K562 (cell line): ENCODE results near the gene STT3B. TPM values are rescaled to one million over a fixed set of nuclear protein-coding genes. Genes with fewer than 3 reads are reported as not detected.

ENCODE experiments used
- ARID1B ChIP-seq: fragments of 450-650 bp; IDR thresholded peaks from 2 replicates; pipeline ENCODE4 v1.6.1; 2016; ENCODE audit warnings: antibody characterized with exemption, mild to moderate bottlenecking, inconsistent platforms
- ATF1 ChIP-seq, 2 experiments: fragments of 450-650 bp in 1 of 2; IDR thresholded peaks; 2 replicates each; pipeline ENCODE4 v1.6.1; 2016; ENCODE audit warnings: missing compliant biosample characterization in 1 of 2, missing genetic modification characterization in 1 of 2
- ATF3 ChIP-seq, 2 experiments: fragments of 450-650 bp in 1 of 2; sonication (generic) in 1 of 2; formaldehyde crosslinking in 1 of 2; IDR thresholded peaks in 1 of 2; conservative IDR thresholded peaks in 1 of 2; 2 replicates each; pipeline versions ENCODE4 v1.6.1 to v1.8.1; 2016 to 2023; ENCODE audit warnings: mild to moderate bottlenecking in 2 of 2, moderate library complexity in 2 of 2, inconsistent platforms in 1 of 2, missing genetic modification reagents in 1 of 2
- CREB1 ChIP-seq, 2 experiments: sonication (generic) in 1 of 2; formaldehyde crosslinking in 1 of 2; IDR thresholded peaks; 2 replicates each; pipeline versions ENCODE4 v1.6.1 to v1.8.0; 2012 to 2022; ENCODE audit warnings: inconsistent platforms in 1 of 2, mild to moderate bottlenecking in 1 of 2, missing genetic modification reagents in 1 of 2, moderate library complexity in 1 of 2
- CREM ChIP-seq: IDR thresholded peaks from 2 replicates; pipeline ENCODE4 v1.6.1; 2014; ENCODE audit warnings: antibody characterized with exemption, low read depth
- FOXJ2 ChIP-seq: fragments of 200-800 bp; sonication (Bioruptor generic); IDR thresholded peaks from 2 replicates; pipeline ENCODE4 v1.6.1; 2016; ENCODE audit warnings: missing genetic modification characterization, missing compliant biosample characterization
- GATA2 ChIP-seq: sonication (generic); formaldehyde crosslinking; IDR thresholded peaks from 2 replicates; pipeline ENCODE4 v1.4.0; 2020; ENCODE audit warnings: mild to moderate bottlenecking, missing genetic modification reagents
- GATAD2B ChIP-seq: fragments of 450-650 bp; IDR thresholded peaks from 2 replicates; pipeline ENCODE4 v1.6.1; 2017; ENCODE audit warnings: mild to moderate bottlenecking, borderline replicate concordance
- HSF4 ChIP-seq: fragments of 250-450 bp; sonication (Bioruptor Pico); IDR thresholded peaks from 2 replicates; pipeline ENCODE4 v2.1.2; 2022; ENCODE audit warnings: mild to moderate bottlenecking, moderate library complexity, borderline replicate concordance
- KLF13 ChIP-seq: fragments of 450-650 bp; IDR thresholded peaks from 2 replicates; pipeline ENCODE4 v1.6.1; 2016; ENCODE audit warnings: missing genetic modification characterization, low read depth, mild to moderate bottlenecking, missing compliant biosample characterization, moderate library complexity, borderline replicate concordance
- NFATC3 ChIP-seq: fragments of 450-650 bp; IDR thresholded peaks from 2 replicates; pipeline ENCODE4 v1.6.1; 2017; ENCODE audit warnings: mild to moderate bottlenecking
- NR3C1 ChIP-seq: sonication (generic); formaldehyde crosslinking; IDR thresholded peaks from 2 replicates; pipeline ENCODE4 v1.8.1; 2022; ENCODE audit warnings: missing genetic modification reagents
- PBX2 ChIP-seq, 2 experiments: IDR thresholded peaks in 1 of 2; conservative IDR thresholded peaks in 1 of 2; 2 replicates each; pipeline ENCODE4 v1.6.1; 2016; ENCODE audit warnings: low read depth in 2 of 2, mild to moderate bottlenecking in 1 of 2, missing compliant biosample characterization in 1 of 2, missing genetic modification characterization in 1 of 2, moderate library complexity in 1 of 2
- POLR2H ChIP-seq: IDR thresholded peaks from 2 replicates; pipeline ENCODE4 v1.6.1; 2016; ENCODE audit warnings: missing genetic modification characterization, low read depth, mild to moderate bottlenecking, control low read depth, missing compliant biosample characterization, moderate library complexity
- TCF3 ChIP-seq: sonication (generic); formaldehyde crosslinking; IDR thresholded peaks from 2 replicates; pipeline ENCODE4 v1.4.0; 2020; ENCODE audit warnings: mild to moderate bottlenecking, missing genetic modification reagents
- ZNF408 ChIP-seq: fragments of 250-450 bp; sonication (Bioruptor Pico); IDR thresholded peaks from 2 replicates; pipeline ENCODE4 v1.4.0; 2020; ENCODE audit warnings: low read depth, mild to moderate bottlenecking, moderate library complexity
- ZNF444 ChIP-seq: fragments of 250-450 bp; sonication (Bioruptor Pico); IDR thresholded peaks from 2 replicates; pipeline ENCODE4 v1.4.0; 2020; ENCODE audit warnings: mild to moderate bottlenecking, moderate library complexity
- ZNF583 ChIP-seq: fragments of 250-450 bp; sonication (Bioruptor Pico); IDR thresholded peaks from 2 replicates; pipeline ENCODE4 v1.4.0; 2020
- ZNF639 ChIP-seq, 2 experiments: fragments of 200-800 bp in 1 of 2; sonication (Bioruptor generic) in 1 of 2; sonication (generic) in 1 of 2; formaldehyde crosslinking in 1 of 2; IDR thresholded peaks in 1 of 2; conservative IDR thresholded peaks in 1 of 2; 2 replicates each; pipeline versions ENCODE4 v1.5.0 to v1.6.1; 2016 to 2020; ENCODE audit warnings: missing compliant biosample characterization in 1 of 2, missing genetic modification characterization in 1 of 2, missing genetic modification reagents in 1 of 2
- ZZZ3 ChIP-seq: fragments of 450-650 bp; IDR thresholded peaks from 2 replicates; pipeline ENCODE4 v1.6.1; 2016; ENCODE audit warnings: antibody characterized with exemption, mild to moderate bottlenecking, moderate library complexity
- polyA plus RNA-seq, 8 experiments: library from polyadenylated mRNA; depleted of rRNA in 4 of 8; stranded (reverse) in 5 of 8; unstranded in 3 of 8; fragments of >200 nt; fragmentation: Nextera tagmentation in 2 of 8; fragmentation: Illumina TruSeq in 1 of 8; extraction: Ambion mirVana in 2 of 8; extraction: Trizol in 1 of 8; gene quantifications; 2 replicates each; pipeline versions ENCODE4 v1.2.1 to v1.2.3, GENCODE V29; 2011 to 2014; ENCODE audit warnings: inconsistent platforms in 1 of 8, missing spikeins in 1 of 8
- total RNA-seq, 7 experiments: library from RNA; depleted of rRNA in 6 of 7; stranded (reverse); fragments of >200 nt in 6 of 7; fragmentation: Illumina TruSeq in 2 of 7; extraction: Trizol in 2 of 7; gene quantifications; 2 replicates each; pipeline versions ENCODE4 v1.2.1 to v1.2.3, GENCODE V29; 2011 to 2021; ENCODE audit warnings: low replicate concordance in 1 of 7
- TF ChIP-seq, protein P1 (sequence below): fragments of 450-650 bp; formaldehyde crosslinking; IDR thresholded peaks from 2 replicates; pipeline ENCODE4 v1.4.0; 2022; ENCODE audit warnings: missing genetic modification characterization

The STT3B gene
- total and polyA plus RNA-seq, 9 of the 15 experiments (the other 6 are each of a cell fraction or from before 2014, with no cell fraction given), result 22.4 to 147 (median 100) TPM

- TF ChIP-seq GATAD2B, result no peak
- TF ChIP-seq ZNF639 (CRISPR knock-in tag; conservative IDR thresholded peaks at IDR 0.05 in 1 of 2, IDR thresholded peaks at IDR 0.05 in 1 of 2), result no peak
- no peak for TF ChIP-seq TCF3 (CRISPR knock-in tag)
- TF ChIP-seq POLR2H (tag), result no peak
- TF ChIP-seq PBX2 (CRISPR knock-in tag; IDR thresholded peaks at IDR 0.05; ENCODE audit: low read depth), result no peak
- peak; percentile 66 for TF ChIP-seq PBX2 (tag; conservative IDR thresholded peaks at IDR 0.05; ENCODE audit: low read depth)
- no peak for TF ChIP-seq NR3C1 (CRISPR knock-in tag)
- TF ChIP-seq CREB1 (IDR thresholded peaks at IDR 0.05), result no peak
- TF ChIP-seq CREB1 (CRISPR knock-in tag; IDR thresholded peaks at IDR 0.05), result 0 out of 2 replicates have a peak, but pooled peaks have one; percentile 29
- TF ChIP-seq CREM, result peak; percentile 57; the same call in 1 of the 2 replicates
- no peak for TF ChIP-seq ZZZ3
- TF ChIP-seq ZNF444 (CRISPR knock-in tag), result no peak
- peak; percentile 81 for TF ChIP-seq ATF3 (IDR thresholded peaks at IDR 0.05)
- no peak for TF ChIP-seq ATF3 (CRISPR knock-in tag; conservative IDR thresholded peaks at IDR 0.05)
- no peak for TF ChIP-seq ARID1B
- no peak for TF ChIP-seq FOXJ2
- TF ChIP-seq ZNF583 (CRISPR knock-in tag), result no peak
- no peak for TF ChIP-seq GATA2 (CRISPR knock-in tag)
- TF ChIP-seq, protein P1, sequence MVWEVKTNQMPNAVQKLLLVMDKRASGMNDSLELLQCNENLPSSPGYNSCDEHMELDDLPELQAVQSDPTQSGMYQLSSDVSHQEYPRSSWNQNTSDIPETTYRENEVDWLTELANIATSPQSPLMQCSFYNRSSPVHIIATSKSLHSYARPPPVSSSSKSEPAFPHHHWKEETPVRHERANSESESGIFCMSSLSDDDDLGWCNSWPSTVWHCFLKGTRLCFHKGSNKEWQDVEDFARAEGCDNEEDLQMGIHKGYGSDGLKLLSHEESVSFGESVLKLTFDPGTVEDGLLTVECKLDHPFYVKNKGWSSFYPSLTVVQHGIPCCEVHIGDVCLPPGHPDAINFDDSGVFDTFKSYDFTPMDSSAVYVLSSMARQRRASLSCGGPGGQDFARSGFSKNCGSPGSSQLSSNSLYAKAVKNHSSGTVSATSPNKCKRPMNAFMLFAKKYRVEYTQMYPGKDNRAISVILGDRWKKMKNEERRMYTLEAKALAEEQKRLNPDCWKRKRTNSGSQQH (CRISPR knock-in tag), result no peak
- TF ChIP-seq HSF4 (CRISPR knock-in tag), result no peak
- no peak for TF ChIP-seq KLF13
- no peak for TF ChIP-seq ATF1 (CRISPR knock-in tag; IDR thresholded peaks at IDR 0.05)
- peak; percentile 94 for TF ChIP-seq ATF1 (tag; IDR thresholded peaks at IDR 0.05)
- no peak for TF ChIP-seq NFATC3
- TF ChIP-seq ZNF408 (CRISPR knock-in tag), result no peak
Observed at GRCh38 chr3:31536497-31536896, 3.8 kb downstream of the STT3B start (continued).
